ENCODE data around the gene STOML1. TPM values are rescaled to one million over a fixed set of nuclear protein-coding genes. Genes with fewer than 3 reads are reported as not detected.

Gene STOML1
- polyA plus RNA-seq, 1 donor (not counting 4 experiments of a cell fraction or from before 2014, with no cell fraction given), result 7.0 TPM

GRCh38 chr15:73987250-73987649, 4.8 kb downstream of the STOML1 start:
- H2AFZ ChIP-seq (ENCODE audit: control insufficient read depth, low read length), result no peak overlapping the region
- dilution Hi-C loops (cut with MboI; ENCODE audit: extremely low pct_ligation_motif_present, low sequenced_read_pairs), result no loop called here
- H3K79me2 ChIP-seq (ENCODE audit: control insufficient read depth, insufficient read depth, low read length), result no peaks in the 10 kb centered on the region

DNA sequence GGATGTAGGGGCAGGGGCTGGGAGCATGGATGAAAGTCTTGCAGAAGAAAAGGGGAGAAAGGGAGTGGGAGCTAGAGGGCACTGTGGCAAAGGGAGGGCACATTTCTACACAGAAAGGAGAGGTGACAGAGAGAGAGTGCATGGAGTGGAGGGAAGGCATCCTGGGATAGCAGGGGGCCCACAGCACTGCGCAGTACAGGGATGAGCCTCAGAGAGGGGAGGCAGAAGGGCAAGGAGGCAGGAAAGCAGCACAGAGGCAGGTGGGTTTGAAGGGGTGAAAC, 5.4 kb downstream of the STOML1 start:
- Histone ChIP-seq H3K79me2 (ENCODE audit: control insufficient read depth, insufficient read depth, low read length) (no peaks in the 10 kb centered on the region), H4K20me1 (ENCODE audit: control insufficient read depth, extremely low read depth, insufficient read depth, low read length) (no peaks in the 10 kb centered on the region), H3K4me3 (ENCODE audit: control insufficient read depth in 2 of 3, extremely low read depth in 1 of 3, insufficient read depth in 2 of 3, low read depth in 1 of 3, low read length in 3 of 3) (no peak overlapping the region), H3K36me3 (ENCODE audit: control insufficient read depth in 2 of 2, extremely low read depth in 1 of 2, insufficient read depth in 2 of 2, low read length in 2 of 2) (peaks cover 0 to 4% of the 10 kb centered on the region in 2 experiments), H3K27me3 (ENCODE audit: control insufficient read depth, extremely low read depth, insufficient read depth, low read length) (no peaks in the 10 kb centered on the region), H3K4me1 (ENCODE audit: control insufficient read depth, extremely low read depth, insufficient read depth, low read length) (peaks cover 92% of the 10 kb centered on the region), H2AFZ (ENCODE audit: control insufficient read depth, low read length) (no peak overlapping the region), H3K9me1 (ENCODE audit: control insufficient read depth, extremely low read depth, insufficient read depth, low read length) (no peaks in the 10 kb centered on the region), H3K27ac (ENCODE audit: control insufficient read depth, insufficient read depth, low read length) (peak overlapping the region; percentile 83), H3K9me3 (ENCODE audit: control insufficient read depth, low read depth, low read length) (no peaks in the 10 kb centered on the region), H3K4me2 (ENCODE audit: control insufficient read depth, extremely low read depth, insufficient read depth, low read depth, low read length) (no peak overlapping the region), H3K9ac (ENCODE audit: control insufficient read depth, extremely low read depth, insufficient read depth, low read length) (peak overlapping the region; percentile 60)
- no peak for TF ChIP-seq EZH2 (IDR thresholded peaks at IDR 0.05; ENCODE audit: low read length)
- TF ChIP-seq, protein P1, sequence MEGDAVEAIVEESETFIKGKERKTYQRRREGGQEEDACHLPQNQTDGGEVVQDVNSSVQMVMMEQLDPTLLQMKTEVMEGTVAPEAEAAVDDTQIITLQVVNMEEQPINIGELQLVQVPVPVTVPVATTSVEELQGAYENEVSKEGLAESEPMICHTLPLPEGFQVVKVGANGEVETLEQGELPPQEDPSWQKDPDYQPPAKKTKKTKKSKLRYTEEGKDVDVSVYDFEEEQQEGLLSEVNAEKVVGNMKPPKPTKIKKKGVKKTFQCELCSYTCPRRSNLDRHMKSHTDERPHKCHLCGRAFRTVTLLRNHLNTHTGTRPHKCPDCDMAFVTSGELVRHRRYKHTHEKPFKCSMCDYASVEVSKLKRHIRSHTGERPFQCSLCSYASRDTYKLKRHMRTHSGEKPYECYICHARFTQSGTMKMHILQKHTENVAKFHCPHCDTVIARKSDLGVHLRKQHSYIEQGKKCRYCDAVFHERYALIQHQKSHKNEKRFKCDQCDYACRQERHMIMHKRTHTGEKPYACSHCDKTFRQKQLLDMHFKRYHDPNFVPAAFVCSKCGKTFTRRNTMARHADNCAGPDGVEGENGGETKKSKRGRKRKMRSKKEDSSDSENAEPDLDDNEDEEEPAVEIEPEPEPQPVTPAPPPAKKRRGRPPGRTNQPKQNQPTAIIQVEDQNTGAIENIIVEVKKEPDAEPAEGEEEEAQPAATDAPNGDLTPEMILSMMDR (optimal IDR thresholded peaks at IDR 0.05 in 1 of 3, IDR thresholded peaks at IDR 0.05 in 1 of 3, conservative IDR thresholded peaks at IDR 0.05 in 1 of 3; ENCODE audit: extremely low read depth in 1 of 3, insufficient read depth in 2 of 3, low read length in 3 of 3), result no peak
- no peak for FAIRE-seq
- no peak for DNase-seq (ENCODE audit: low read depth, low spot score)
- dilution Hi-C loops (cut with MboI; ENCODE audit: extremely low pct_ligation_motif_present, low sequenced_read_pairs), result no loop called here

More at GRCh38 chr15:73987250-73987649, 4.8 kb downstream of the STOML1 start:
- Histone ChIP-seq H3K9ac (ENCODE audit: control insufficient read depth, extremely low read depth, insufficient read depth, low read length) (peak overlapping the region; percentile 60), H3K27ac (ENCODE audit: control insufficient read depth, insufficient read depth, low read length) (peak overlapping the region; percentile 83), H3K4me2 (ENCODE audit: control insufficient read depth, extremely low read depth, insufficient read depth, low read depth, low read length) (peak overlapping the region; percentile 49), H3K27me3 (ENCODE audit: control insufficient read depth, extremely low read depth, insufficient read depth, low read length) (no peaks in the 10 kb centered on the region), H3K4me1 (ENCODE audit: control insufficient read depth, extremely low read depth, insufficient read depth, low read length) (peaks cover 86% of the 10 kb centered on the region), H4K20me1 (ENCODE audit: control insufficient read depth, extremely low read depth, insufficient read depth, low read length) (no peaks in the 10 kb centered on the region), H3K4me3 (ENCODE audit: control insufficient read depth in 2 of 3, extremely low read depth in 1 of 3, insufficient read depth in 2 of 3, low read depth in 1 of 3, low read length in 3 of 3) (no peak overlapping the region), H3K9me3 (ENCODE audit: control insufficient read depth, low read depth, low read length) (no peaks in the 10 kb centered on the region), H3K36me3 (ENCODE audit: control insufficient read depth in 2 of 2, extremely low read depth in 1 of 2, insufficient read depth in 2 of 2, low read length in 2 of 2) (peaks cover 0 to 4% of the 10 kb centered on the region in 2 experiments), H3K9me1 (ENCODE audit: control insufficient read depth, extremely low read depth, insufficient read depth, low read length) (no peaks in the 10 kb centered on the region)
- no peak for TF ChIP-seq EZH2 (IDR thresholded peaks at IDR 0.05; ENCODE audit: low read length)
- TF ChIP-seq, protein P1 (optimal IDR thresholded peaks at IDR 0.05 in 1 of 3, IDR thresholded peaks at IDR 0.05 in 1 of 3, conservative IDR thresholded peaks at IDR 0.05 in 1 of 3; ENCODE audit: extremely low read depth in 1 of 3, insufficient read depth in 2 of 3, low read length in 3 of 3), result no peak
- DNase-seq (ENCODE audit: low read depth, low spot score), result no peak
- peak; percentile 68 for FAIRE-seq
